NCI-H345 treated with DMSO at 0.1 percent for 48 hours (cell line): ENCODE measurements around the gene SUGCT.

Experiments
- DNase-seq: peaks from one replicate; lab custom pipeline; 2025; ENCODE audit not compliant: unreplicated experiment; lab: John Stamatoyannopoulos, UW

SUGCT gene

GRCh38 chr7:40463446-40463845 is 328.6 kb downstream of the SUGCT start:
- DNase-seq: no peak

GRCh38 chr7:40468891-40469864 is 334.4 kb downstream of the SUGCT start:
- DNase-seq: no peak

- DNase-seq: no peak
Measured at GRCh38 chr7:40470091-40470592, 335.3 kb downstream of the SUGCT start.

- DNase-seq: no peak
Measured at GRCh38 chr7:40470817-40471216, 336.0 kb downstream of the SUGCT start.

- no peak for DNase-seq
Measured at GRCh38 chr7:40471891-40472290, 337.1 kb downstream of the SUGCT start.

GRCh38 chr7:40474790-40475680 is 340.2 kb downstream of the SUGCT start:
- no peak for DNase-seq

GRCh38 chr7:40475681-40475982 is 340.8 kb downstream of the SUGCT start:
- DNase-seq: no peak

- DNase-seq: no peak
Measured at GRCh38 chr7:40477094-40477493, 342.3 kb downstream of the SUGCT start.

- DNase-seq: no peak
Measured at GRCh38 chr7:40482845-40483244, 348.0 kb downstream of the SUGCT start.

- no peak for DNase-seq
Measured at GRCh38 chr7:40483630-40484029, 348.8 kb downstream of the SUGCT start.

GRCh38 chr7:40489844-40490602 is 355.2 kb downstream of the SUGCT start:
- DNase-seq: no peak

GRCh38 chr7:40490603-40490924 is 355.8 kb downstream of the SUGCT start:
- no peak for DNase-seq

GRCh38 chr7:40492946-40493345 is 358.1 kb downstream of the SUGCT start:
- DNase-seq: no peak

GRCh38 chr7:40493609-40494051 is 358.8 kb downstream of the SUGCT start:
- no peak for DNase-seq

GRCh38 chr7:40498924-40499510 is 364.2 kb downstream of the SUGCT start:
- DNase-seq: no peak

- DNase-seq: no peak
Measured at GRCh38 chr7:40499718-40500117, 364.9 kb downstream of the SUGCT start.

- no peak for DNase-seq
Measured at GRCh38 chr7:40500219-40500618, 365.4 kb downstream of the SUGCT start.

GRCh38 chr7:40502359-40502758 is 367.6 kb downstream of the SUGCT start:
- DNase-seq: no peak

- no peak for DNase-seq
Measured at GRCh38 chr7:40506158-40506557, 371.4 kb downstream of the SUGCT start.

GRCh38 chr7:40507166-40507565 is 372.4 kb downstream of the SUGCT start:
- no peak for DNase-seq
